ENCODE measurements around the gene MPST.

Gene MPST

DNA sequence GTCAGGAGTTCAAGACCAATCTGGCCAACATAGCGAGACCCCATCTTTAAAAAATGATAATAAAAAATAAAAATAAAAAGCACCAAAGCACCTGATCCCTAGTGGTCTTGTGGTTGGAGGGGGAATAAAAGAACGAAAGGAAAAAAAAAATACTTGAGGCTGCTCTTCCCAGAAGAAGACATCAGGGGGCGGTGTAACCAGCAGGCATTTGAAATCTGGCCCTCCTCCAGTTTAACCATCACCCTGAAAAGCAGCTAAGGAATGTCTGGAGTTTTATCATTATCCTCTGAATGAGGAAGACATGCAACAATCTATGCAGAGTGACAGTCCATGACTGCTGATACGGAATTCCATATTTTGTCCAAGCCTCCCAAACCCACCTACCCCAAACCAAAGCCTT lies 26.4 kb downstream of the MPST start:
- no peak overlapping the region for H3K4me3 ChIP-seq (ENCODE audit: low read depth, low read length)
- no peak for DNase-seq (ENCODE audit: low read depth)
- TF ChIP-seq, protein P1, sequence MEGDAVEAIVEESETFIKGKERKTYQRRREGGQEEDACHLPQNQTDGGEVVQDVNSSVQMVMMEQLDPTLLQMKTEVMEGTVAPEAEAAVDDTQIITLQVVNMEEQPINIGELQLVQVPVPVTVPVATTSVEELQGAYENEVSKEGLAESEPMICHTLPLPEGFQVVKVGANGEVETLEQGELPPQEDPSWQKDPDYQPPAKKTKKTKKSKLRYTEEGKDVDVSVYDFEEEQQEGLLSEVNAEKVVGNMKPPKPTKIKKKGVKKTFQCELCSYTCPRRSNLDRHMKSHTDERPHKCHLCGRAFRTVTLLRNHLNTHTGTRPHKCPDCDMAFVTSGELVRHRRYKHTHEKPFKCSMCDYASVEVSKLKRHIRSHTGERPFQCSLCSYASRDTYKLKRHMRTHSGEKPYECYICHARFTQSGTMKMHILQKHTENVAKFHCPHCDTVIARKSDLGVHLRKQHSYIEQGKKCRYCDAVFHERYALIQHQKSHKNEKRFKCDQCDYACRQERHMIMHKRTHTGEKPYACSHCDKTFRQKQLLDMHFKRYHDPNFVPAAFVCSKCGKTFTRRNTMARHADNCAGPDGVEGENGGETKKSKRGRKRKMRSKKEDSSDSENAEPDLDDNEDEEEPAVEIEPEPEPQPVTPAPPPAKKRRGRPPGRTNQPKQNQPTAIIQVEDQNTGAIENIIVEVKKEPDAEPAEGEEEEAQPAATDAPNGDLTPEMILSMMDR (IDR thresholded peaks at IDR 0.05; ENCODE audit: low read depth, low read length, missing control alignments), result peak; percentile 70

DNA sequence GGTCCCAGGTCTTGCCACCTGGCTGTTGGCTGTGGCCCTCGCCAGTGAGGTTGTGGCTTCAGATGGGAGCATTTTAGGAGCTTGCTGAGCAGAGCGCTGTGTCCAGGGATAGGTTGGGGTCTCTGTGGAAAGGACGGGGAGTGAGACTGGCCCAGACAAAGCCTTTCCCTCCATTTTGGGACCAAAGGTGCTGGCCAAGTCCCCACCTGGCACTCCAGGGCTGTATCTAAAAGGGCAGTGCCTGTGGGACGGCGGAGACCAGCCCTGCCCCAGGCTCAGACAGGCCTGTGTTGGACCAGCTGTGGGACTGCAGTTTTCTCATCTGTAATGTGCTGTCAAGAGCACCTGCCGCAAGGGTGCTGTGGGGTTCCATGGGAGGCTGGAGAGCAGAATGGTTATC lies 27.0 kb downstream of the MPST start:
- H3K4me3 ChIP-seq (ENCODE audit: low read depth, low read length), result no peak overlapping the region
- TF ChIP-seq, protein P1 (IDR thresholded peaks at IDR 0.05; ENCODE audit: low read depth, low read length, missing control alignments), result no peak

DNA sequence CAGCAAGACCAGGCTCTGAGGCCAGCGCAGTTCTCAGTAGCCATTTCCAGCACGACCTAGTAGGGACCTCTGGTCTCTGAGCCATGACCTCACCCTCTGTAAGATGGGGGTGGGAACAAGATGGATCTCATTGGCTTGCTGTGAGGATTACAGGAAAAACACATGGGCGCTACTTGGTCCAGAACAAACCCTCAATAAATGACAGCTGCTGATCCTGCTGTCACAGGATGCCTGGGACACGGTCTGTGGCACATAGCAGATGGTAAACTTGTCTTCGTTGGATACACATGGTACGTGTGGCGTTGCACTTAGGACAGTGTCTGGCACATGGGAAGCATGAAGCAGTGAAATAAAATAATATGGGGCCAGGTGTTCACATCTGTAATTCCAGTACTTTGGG lies 27.5 kb downstream of the MPST start:
- TF ChIP-seq, protein P1 (IDR thresholded peaks at IDR 0.05; ENCODE audit: low read depth, low read length, missing control alignments), result no peak

More for the DNA sequence above, 27.0 kb downstream of the MPST start:
- no peak for DNase-seq (ENCODE audit: low read depth)

DNA sequence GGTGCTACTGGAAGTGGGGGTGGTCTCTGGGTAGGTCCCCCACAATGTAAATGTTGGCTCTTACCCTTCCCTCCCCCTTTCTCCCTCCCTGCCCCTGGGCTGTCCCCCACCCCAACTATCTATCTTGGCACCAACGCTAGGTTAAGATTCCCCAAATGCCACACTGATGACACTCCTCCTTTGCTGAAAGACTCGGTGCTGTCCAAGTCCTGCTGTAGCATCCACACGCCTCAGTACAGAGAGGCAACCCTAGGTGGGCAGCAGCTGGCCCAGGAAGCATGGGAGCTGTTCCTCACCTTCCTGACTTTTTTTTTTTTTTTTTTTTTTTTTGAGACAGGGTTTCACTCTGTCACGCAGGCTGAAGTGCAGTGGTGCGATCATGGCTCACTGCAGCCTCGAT lies 28.6 kb downstream of the MPST start:
- DNase-seq (ENCODE audit: low read depth), result no peak
- TF ChIP-seq, protein P1 (IDR thresholded peaks at IDR 0.05; ENCODE audit: low read depth, low read length, missing control alignments), result no peak
- H3K4me3 ChIP-seq (ENCODE audit: low read depth, low read length), result no peak overlapping the region

More for the DNA sequence above, 27.5 kb downstream of the MPST start:
- H3K4me3 ChIP-seq (ENCODE audit: low read depth, low read length), result no peak overlapping the region
- no peak for DNase-seq (ENCODE audit: low read depth)

GRCh38 chr22:37049224-37049623 lies 29.7 kb downstream of the MPST start:
- TF ChIP-seq, protein P1 (IDR thresholded peaks at IDR 0.05; ENCODE audit: low read depth, low read length, missing control alignments), result no peak
- H3K4me3 ChIP-seq (ENCODE audit: low read depth, low read length), result no peak overlapping the region
- DNase-seq (ENCODE audit: low read depth), result no peak

GRCh38 chr22:37050913-37051312 lies 31.4 kb downstream of the MPST start:
- DNase-seq (ENCODE audit: low read depth), result no peak
- H3K4me3 ChIP-seq (ENCODE audit: low read depth, low read length), result no peak overlapping the region
- TF ChIP-seq, protein P1 (IDR thresholded peaks at IDR 0.05; ENCODE audit: low read depth, low read length, missing control alignments), result no peak

All from GM12864 (cell line).